Measurements from ENCODE around the gene PTPRT. TPM values are rescaled to one million over a fixed set of nuclear protein-coding genes. Genes with fewer than 3 reads are reported as not detected.

Gene PTPRT
- polyA plus RNA-seq, 2 of the 4 experiments (the other 2 are of a cell fraction) = not detected

GRCh38 chr20:42364446-42364845 is 825.3 kb downstream of the PTPRT start:
- Histone ChIP-seq H3K9me3 (no peaks in the 10 kb centered on the region), H3K4me1 (no peaks in the 10 kb centered on the region), H3K4me2 (no peak overlapping the region), H3K4me3 (no peak overlapping the region), H3K27ac (no peak overlapping the region)
- ChIA-PET POLR2A (no interaction called here), CTCF (no interaction called here)
- ATAC-seq = no peak
- TF ChIP-seq FOSB (CRISPR knock-in tag; IDR thresholded peaks at IDR 0.05) (no peak), RARB (CRISPR knock-in tag; IDR thresholded peaks at IDR 0.05) (no peak), ZNF302 (CRISPR knock-in tag; IDR thresholded peaks at IDR 0.05) (no peak), EHMT2 (IDR thresholded peaks at IDR 0.05; ENCODE audit: low read depth) (no peak), NR3C1 (IDR thresholded peaks at IDR 0.05) (no peak), GATA3 (IDR thresholded peaks at IDR 0.05; ENCODE audit: borderline replicate concordance) (no peak), HOXB13 (CRISPR knock-in tag; IDR thresholded peaks at IDR 0.05; ENCODE audit: low read depth) (no peak), CHD2 (IDR thresholded peaks at IDR 0.05; ENCODE audit: low read length, partially characterized antibody) (no peak), BCL3 (IDR thresholded peaks at IDR 0.05) (no peak), NPAS2 (CRISPR knock-in tag; IDR thresholded peaks at IDR 0.05; ENCODE audit: borderline replicate concordance) (no peak), CBX8 (IDR thresholded peaks at IDR 0.05) (no peak), PBX3 (IDR thresholded peaks at IDR 0.05) (no peak), HOXB5 (CRISPR knock-in tag; IDR thresholded peaks at IDR 0.05) (no peak), JUNB (IDR thresholded peaks at IDR 0.05) (no peak), HOXA7 (CRISPR knock-in tag; IDR thresholded peaks at IDR 0.05) (no peak), HEYL (CRISPR knock-in tag; IDR thresholded peaks at IDR 0.05) (no peak), E2F6 (IDR thresholded peaks at IDR 0.05; ENCODE audit: borderline replicate concordance, low read depth) (no peak), FOXS1 (CRISPR knock-in tag; IDR thresholded peaks at IDR 0.05) (no peak), HES2 (IDR thresholded peaks at IDR 0.05) (no peak)
- 35% methylated on average over 2 of the region's 2 CpGs for WGBS (ENCODE audit: missing lambda C conversion rate)
- no peak for DNase-seq (ENCODE audit: low read depth in 1 of 2, low spot score in 1 of 2)
- no peak for FAIRE-seq

GRCh38 chr20:42361402-42361970 is 828.2 kb downstream of the PTPRT start:
- ATAC-seq = no peak
- ChIA-PET CTCF (no interaction called here), POLR2A (no interaction called here)
- H3K4me3 ChIP-seq = no peak overlapping the region
- WGBS (ENCODE audit: missing lambda C conversion rate) = 8% methylated on average over 6 of the region's 6 CpGs
- H3K4me2 ChIP-seq = no peak overlapping the region
- no peak for FAIRE-seq
- no peak overlapping the region for H3K27ac ChIP-seq
- H3K9me3 ChIP-seq = no peaks in the 10 kb centered on the region
- no peak for DNase-seq (ENCODE audit: low read depth in 1 of 2, low spot score in 1 of 2)
- H3K4me1 ChIP-seq = no peaks in the 10 kb centered on the region
- no peak for TF ChIP-seq POLR2A (IDR thresholded peaks at IDR 0.05; ENCODE audit: low read length)
- TF ChIP-seq RNF2 (IDR thresholded peaks at IDR 0.05; ENCODE audit: borderline replicate concordance, low read depth) = no peak
- TF ChIP-seq CBX2 (IDR thresholded peaks at IDR 0.05; ENCODE audit: borderline replicate concordance, low read depth) = no peak
- no peak for TF ChIP-seq HOXB13 (CRISPR knock-in tag; IDR thresholded peaks at IDR 0.05; ENCODE audit: low read depth)
- no peak for TF ChIP-seq ZNF302 (CRISPR knock-in tag; IDR thresholded peaks at IDR 0.05)
- TF ChIP-seq USF2 (IDR thresholded peaks at IDR 0.05) = no peak
- TF ChIP-seq HOXB5 (CRISPR knock-in tag; IDR thresholded peaks at IDR 0.05) = no peak
- TF ChIP-seq REST (IDR thresholded peaks at IDR 0.05) = no peak
- no peak for TF ChIP-seq CHD4 (IDR thresholded peaks at IDR 0.05; ENCODE audit: borderline replicate concordance)
- TF ChIP-seq SREBF2 (IDR thresholded peaks at IDR 0.05) = no peak
- TF ChIP-seq KDM1A (IDR thresholded peaks at IDR 0.05; ENCODE audit: low read depth) = no peak
- no peak for TF ChIP-seq MAFK (IDR thresholded peaks at IDR 0.05; ENCODE audit: partially characterized antibody)
- no peak for TF ChIP-seq HDAC2 (IDR thresholded peaks at IDR 0.05)
- TF ChIP-seq BHLHE40 (IDR thresholded peaks at IDR 0.05; ENCODE audit: low read depth, low read length) = no peak
- TF ChIP-seq TFCP2L1 (CRISPR knock-in tag; IDR thresholded peaks at IDR 0.05) = no peak
- TF ChIP-seq E2F6 (IDR thresholded peaks at IDR 0.05; ENCODE audit: borderline replicate concordance, low read depth) = no peak

All from A549 (cell line).